AG08396 (cell line): ENCODE measurements around the gene SCEL.
"Not testable (repeated sequence)": the region's sequence is repeated elsewhere in the genome, so short reads cannot be mapped to it uniquely, and the experiment has no call there.

ENCODE experiments used
- DNase-seq: peaks from one replicate; pipeline ENCODE4 v3.0.0; 2012; ENCODE audit warnings: low spot score, mixed read lengths

SCEL gene

GRCh38 chr13:77535448-77535847 lies at the start of gene SCEL:
Gene SCEL, plus strand, starts transcription at chr13:77535706. Its CDS starts 20,170 bp downstream, at chr13:77555876.
- DNase-seq: no peak

DNA sequence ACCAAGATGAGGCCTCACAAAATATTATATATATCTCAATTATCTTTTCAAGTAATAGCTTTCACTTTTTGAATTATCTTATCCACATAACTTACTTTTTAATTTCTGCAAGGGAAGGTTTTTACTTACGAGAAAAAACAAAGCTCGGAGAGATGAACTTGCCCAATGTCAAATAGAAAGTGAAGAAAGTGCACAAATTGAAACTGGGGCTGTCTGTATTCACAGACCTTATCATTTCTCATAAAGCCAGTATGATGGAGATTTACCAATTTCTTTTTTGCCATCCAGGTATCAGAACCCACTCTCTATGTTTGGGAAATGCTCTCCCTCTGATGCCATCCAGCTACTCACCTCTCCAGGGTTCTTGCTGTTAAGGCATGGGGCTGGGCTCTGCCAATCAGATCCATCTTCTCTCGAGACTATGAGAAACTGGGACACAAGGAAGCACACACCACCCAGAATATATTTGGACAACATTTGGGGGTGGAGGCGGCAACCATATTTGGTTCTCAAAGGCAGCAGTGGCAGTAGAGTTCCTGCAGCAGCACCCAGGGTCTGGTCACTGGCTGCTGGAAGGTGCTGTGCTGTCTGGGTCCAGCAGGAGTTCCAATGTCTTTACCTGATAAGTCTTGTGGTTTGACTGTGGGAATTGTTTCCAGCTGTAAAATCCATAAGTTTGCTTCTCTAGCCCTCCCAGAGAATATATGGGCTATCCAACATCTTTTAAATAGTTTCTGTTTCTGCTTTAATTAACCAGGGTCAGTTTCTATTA lies 45.8 kb upstream of the SCEL start:
- DNase-seq: no peak

DNA sequence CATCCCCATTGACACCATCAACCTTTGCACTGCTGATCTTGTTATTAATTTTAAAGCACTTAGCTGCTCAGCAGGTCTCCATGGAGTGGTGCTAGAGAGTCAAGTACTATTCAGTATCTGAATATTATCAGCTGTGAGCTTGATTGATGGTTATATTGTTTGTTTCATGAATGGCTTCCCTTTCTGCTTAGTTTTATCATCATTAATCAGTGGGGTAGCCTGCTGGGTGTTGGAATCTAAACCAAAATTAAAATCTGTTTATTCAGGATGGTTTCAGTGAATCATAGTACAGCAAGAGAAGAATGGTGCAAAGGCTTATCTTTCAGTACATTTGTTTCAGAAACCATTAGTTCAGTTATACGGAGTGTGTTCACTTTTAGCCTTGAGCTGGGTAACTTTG lies 42.5 kb upstream of the SCEL start:
- no peak for DNase-seq

DNA sequence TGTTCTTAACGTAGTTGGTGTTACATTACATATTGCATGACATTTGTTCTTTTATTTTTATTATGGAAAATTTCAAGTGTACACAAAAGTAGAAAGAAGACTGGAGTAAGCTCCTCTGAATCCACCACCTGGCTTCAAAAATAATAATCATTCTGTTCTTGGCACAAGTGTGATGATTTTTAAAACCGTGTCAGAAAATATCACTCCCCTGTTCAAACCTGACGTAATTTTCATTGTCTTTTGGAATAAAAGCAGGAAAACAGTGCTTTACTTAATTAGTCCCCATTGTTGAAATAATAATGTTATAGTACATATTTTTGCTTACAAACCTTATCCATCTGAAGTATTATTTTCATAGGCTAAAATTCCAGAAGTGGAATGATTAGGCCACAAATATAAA lies 41.3 kb upstream of the SCEL start:
- no peak for DNase-seq

DNA sequence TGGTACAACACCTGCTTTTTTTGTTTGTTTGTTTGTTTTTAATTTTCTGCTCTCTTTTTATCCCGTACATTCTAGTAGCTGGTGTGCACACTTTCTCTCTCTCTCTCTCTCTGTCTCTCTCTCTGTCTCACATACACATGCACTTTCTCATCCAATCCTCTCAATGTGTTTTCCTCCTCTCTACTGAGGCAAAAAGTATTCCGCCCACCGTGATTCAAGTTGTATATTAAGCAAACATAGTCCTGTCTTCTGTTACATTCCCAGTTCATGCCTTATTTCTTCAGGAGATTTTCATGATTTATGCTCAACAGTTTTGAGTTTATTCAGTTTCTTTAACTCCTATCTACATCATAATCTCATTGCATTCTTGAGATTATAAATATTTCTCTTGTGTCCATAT lies 38.2 kb upstream of the SCEL start:
- DNase-seq: no peak

GRCh38 chr13:77497835-77498234 lies 37.7 kb upstream of the SCEL start:
- no peak for DNase-seq

DNA sequence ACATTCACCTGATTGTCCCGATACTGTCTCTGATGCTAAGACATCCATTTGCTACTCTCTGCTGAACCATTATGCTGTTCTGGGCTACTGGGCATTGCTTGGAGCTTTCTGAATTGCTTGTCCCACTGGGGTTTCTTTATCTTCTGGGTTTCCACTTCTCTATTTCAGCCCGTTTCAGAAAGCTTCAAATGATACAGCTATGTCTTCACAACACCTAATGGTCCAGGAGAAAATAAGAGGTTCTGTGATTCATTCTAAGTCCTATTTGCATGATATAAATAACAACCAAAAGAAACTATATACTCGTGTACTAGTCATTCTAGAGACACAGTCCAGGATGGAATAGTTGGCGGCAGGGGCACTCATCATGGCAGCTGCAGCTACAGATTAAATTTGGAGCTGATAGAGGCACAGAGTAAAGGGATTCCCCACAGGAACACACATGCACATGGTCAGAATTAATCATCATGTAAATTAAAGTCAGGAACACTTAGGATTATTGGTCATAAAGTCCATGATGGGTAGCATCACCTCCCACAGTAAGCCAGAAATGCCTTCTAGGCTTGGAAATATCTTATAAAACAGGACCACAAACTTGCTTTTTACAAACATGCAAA lies 33.3 kb upstream of the SCEL start:
- no peak for DNase-seq

GRCh38 chr13:77503398-77503797 lies 32.1 kb upstream of the SCEL start:
- DNase-seq: no peak

DNA sequence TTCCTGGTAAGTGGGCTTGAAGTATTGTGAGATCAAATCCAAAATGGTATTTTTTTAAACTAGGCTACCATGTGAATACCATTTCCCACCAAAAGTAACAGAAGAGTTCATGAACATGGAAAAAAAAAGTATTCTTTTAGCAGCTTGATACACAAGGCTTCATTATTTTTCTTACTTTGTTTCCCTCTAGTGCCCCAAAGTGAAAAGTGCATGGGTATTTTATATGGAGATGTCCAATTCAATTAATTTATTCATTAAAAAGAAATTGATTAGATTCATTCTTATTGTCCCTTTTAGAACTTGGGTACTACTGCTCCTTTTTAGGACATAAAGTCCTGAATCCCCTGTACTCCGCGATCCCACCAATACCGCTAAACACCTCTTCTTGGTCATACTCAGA lies 28.6 kb upstream of the SCEL start:
- no peak for DNase-seq

DNA sequence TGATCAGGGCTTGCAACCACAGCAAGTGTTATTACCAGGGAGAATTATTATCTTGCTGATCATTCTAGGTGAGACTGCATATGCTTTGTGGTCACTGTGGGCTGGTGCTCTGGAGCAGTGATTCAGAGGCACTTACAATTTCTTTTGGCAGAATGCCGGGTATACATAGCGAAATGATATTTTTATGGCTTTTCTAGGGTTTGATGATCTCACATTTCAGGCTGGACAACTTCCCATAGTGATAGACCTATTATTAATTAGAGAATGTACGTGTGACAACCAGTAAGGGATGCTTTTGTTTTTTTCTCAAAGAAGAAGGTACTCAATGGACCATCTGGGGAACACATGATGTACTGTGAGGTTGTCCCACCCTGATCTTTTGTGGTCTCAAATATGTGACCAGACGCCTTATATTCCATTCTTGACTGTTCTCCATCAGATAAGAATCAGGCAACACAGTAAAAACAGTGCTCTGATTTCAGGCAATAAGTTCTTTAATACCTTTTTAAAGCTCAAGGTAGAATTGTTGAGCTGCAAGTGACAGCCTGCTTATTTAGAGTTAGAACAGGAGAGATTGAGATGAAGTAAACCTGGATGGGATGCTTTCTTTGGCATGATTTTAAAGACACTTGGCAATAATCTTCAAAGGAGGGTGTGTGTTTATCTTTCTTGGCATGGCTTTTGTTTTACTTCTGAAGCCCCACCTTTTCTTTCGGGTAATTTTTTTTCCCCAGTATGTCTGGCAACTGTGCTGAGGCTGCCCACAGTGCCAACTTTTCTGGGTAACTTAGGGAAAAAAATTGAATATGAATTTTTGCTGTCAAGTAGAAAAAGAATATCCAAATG lies 27.4 kb upstream of the SCEL start:
- DNase-seq: peak; percentile 27

DNA sequence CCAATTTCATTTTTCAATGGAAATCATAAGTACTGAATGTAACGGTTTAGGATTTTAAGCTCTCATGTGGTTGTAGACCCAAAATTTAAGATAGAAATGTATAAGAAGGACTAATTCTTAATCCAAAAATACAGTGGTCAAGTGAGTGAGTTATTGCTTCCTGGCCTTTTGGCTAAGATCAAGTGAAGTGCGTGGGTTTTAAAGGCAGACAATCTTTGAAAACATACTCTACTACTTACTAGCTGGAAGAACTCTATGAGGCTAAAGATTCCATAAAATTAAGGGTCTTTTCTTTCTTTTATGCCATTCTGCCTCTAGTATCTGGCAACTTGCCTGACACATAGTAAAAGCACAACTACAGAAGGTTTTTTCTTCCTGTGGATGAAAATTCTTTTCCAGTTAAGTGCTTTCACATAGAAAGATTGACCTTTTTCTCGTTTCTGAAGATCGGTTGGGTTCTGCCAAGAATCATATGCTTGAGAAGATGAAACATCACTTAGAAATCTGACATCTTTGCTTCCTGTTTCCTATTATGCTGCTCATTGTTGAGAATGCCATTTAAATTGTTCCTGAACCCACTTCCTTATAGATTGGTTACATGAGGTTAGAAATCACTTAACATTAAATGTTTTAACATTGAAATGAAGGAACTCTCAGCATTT lies 26.4 kb upstream of the SCEL start:
- no peak for DNase-seq

DNA sequence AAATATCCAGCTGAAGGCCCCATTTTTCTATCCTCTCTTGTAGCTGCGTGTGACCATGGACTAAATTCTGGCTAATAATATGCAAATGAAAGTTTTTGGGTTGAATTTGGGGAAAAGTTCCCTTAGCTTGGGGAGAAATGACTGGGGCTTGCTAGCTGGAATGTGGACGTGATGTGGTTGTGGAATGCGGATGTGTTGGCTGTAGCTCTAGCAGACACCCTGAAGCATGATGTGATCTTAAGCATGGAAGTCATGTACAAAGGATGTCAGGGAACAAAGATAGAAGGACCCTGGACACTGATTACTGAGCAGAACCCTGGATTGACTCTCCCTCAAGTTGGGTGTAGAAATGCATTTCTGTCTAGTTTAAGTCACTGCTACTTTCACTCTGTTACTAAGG lies 25.4 kb upstream of the SCEL start:
- no peak for DNase-seq

GRCh38 chr13:77511552-77511951 lies 24.0 kb upstream of the SCEL start:
- no peak for DNase-seq

- no peak for DNase-seq
Observed at GRCh38 chr13:77513719-77514335, 21.7 kb upstream of the SCEL start.

DNA sequence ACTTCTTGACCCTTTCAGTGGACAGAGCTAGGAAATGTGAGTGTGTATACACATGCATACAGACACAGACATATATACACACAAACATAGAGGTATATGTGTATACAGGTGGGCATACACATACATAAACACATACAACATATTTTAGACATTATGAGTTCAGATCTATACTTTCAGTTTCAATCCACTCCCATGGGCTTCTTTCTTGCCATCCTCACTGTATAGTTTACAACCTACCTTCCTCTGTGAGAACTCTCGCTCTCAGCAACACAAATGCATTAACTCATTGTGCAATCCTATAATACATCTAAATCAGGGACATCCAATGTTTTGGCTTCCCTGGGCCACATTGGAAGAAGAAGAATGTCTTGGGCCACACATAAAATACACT lies 21.2 kb upstream of the SCEL start:
- DNase-seq: no peak

- DNase-seq: no peak
Observed at GRCh38 chr13:77515785-77516184, 19.7 kb upstream of the SCEL start.

- peak; percentile 14 for DNase-seq
Observed at GRCh38 chr13:77516342-77516789, 19.1 kb upstream of the SCEL start.

GRCh38 chr13:77518266-77518665 lies 17.2 kb upstream of the SCEL start:
- DNase-seq: no peak

GRCh38 chr13:77519396-77519795 lies 16.1 kb upstream of the SCEL start:
- DNase-seq: not testable (repeated sequence)

- DNase-seq: no peak
Observed at GRCh38 chr13:77519808-77520207, 15.7 kb upstream of the SCEL start.

DNA sequence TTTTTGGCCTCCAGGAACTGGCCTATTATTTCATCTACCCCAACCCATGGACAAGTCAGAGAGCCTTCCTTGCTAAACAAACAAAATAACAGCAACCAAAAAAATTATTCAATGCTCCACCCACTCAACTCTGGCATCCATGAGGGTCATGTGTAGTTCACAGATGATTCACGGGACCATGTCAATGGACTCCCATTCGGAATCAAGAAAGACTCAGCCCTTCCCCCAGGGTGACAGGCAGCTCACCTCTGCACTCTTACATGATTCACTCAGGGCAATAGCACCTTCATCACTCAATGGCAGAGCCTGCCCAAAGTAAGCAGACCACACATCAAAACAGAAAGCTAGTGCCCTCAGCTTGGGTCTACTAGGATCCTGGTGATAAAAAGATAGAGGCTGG lies 14.3 kb upstream of the SCEL start:
- DNase-seq: no peak
